Ishikawa (cell line): Measurements from ENCODE around the gene NFYC.

Source experiments
- CREB1 ChIP-seq: IDR thresholded peaks from 2 replicates; pipeline ENCODE4 v1.6.1; 2012; ENCODE audit warnings: low read depth
- EGR1 ChIP-seq: IDR thresholded peaks from 2 replicates; pipeline ENCODE4 v1.6.1; 2012
- EP300 ChIP-seq: IDR thresholded peaks from 2 replicates; pipeline ENCODE4 v1.6.1; 2012; ENCODE audit warnings: borderline replicate concordance
- YY1 ChIP-seq: IDR thresholded peaks from 2 replicates; pipeline ENCODE4 v1.6.1; 2012; ENCODE audit warnings: low read depth

DNA sequence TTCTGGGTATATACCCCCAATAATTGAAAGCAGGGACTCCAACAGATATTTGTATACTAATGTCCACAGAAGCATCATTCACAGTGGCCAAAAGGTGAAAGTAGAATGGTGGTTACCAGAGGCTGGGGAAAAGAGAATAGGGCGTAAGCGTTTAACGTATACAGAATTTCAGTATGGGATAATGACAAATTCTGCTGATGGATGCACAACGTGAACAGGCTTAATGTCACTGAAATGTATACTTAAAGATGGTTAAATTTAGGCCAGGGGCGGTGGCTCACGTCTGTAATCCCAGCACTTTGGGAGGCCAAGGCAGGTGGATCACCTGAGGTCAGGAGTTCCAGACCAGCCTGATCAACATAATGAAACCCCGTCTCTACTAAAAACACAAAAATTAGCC is 4.4 kb upstream of the NFYC start:
- no peak for TF ChIP-seq CREB1
- no peak for TF ChIP-seq EGR1
- TF ChIP-seq YY1: no peak
- no peak for TF ChIP-seq EP300
